ENCODE measurements around the gene SLC25A52. TPM values are rescaled to one million over a fixed set of nuclear protein-coding genes. Genes with fewer than 3 reads are reported as not detected.
"Not testable (repeated sequence)": the region's sequence is repeated elsewhere in the genome, so short reads cannot be mapped to it uniquely, and the experiment has no call there.

The SLC25A52 gene
- total RNA-seq, 2 donors from 2014 or later = not detected

- ATAC-seq = peak; percentile 67 to 70
- intact Hi-C loops (cut with DNase I) = loop anchor here (5.0 to 10.0 kb wide), 3 partner anchors 71 to 234 kb away; no protein-coding TSS in a partner anchor
- peak; percentile 53 for DNase-seq
These were observed 17.1 kb downstream of the SLC25A52 start for GRCh38 chr18:31743600-31743999.

- ATAC-seq = no peak
- intact Hi-C loops (cut with DNase I) = loop anchor here (2.0 to 10.0 kb wide), 4 partner anchors 74 to 236 kb away; no protein-coding TSS in a partner anchor
- DNase-seq = peak; percentile 46
These were observed 19.5 kb downstream of the SLC25A52 start for GRCh38 chr18:31741097-31741735.

GRCh38 chr18:31740180-31740579, 20.5 kb downstream of the SLC25A52 start:
- ATAC-seq (no peak), DNase-seq (no peak)
- intact Hi-C loops (cut with DNase I) = loop anchor here (2.0 to 10.0 kb wide), 4 partner anchors 75 to 237 kb away; no protein-coding TSS in a partner anchor

- intact Hi-C loops (cut with DNase I) = loop anchor here (2.0 to 10.0 kb wide), 4 partner anchors 75 to 238 kb away; no protein-coding TSS in a partner anchor
- ATAC-seq (no peak), DNase-seq (no peak)
These were observed 21.0 kb downstream of the SLC25A52 start for GRCh38 chr18:31739651-31740050.

GRCh38 chr18:31738460-31739407, 21.9 kb downstream of the SLC25A52 start:
- DNase-seq = no peak
- intact Hi-C loops (cut with DNase I) = no loop called here
- ATAC-seq = no peak

- intact Hi-C loops (cut with DNase I) = no loop called here
- DNase-seq (no peak), ATAC-seq (peak in 1 of 2 donors; percentile 23)
These were observed 24.1 kb downstream of the SLC25A52 start for GRCh38 chr18:31736630-31737029.

- ATAC-seq (no peak), DNase-seq (no peak)
- intact Hi-C loops (cut with DNase I) = no loop called here
These were observed 29.1 kb downstream of the SLC25A52 start for GRCh38 chr18:31731628-31732027.

- not testable (repeated sequence) for ATAC-seq, DNase-seq
- intact Hi-C loops (cut with DNase I) = loop anchor here in 1 of 2 donors (10.0 kb wide), 1 partner anchor 174 kb away; no protein-coding TSS in a partner anchor
These were observed 31.5 kb downstream of the SLC25A52 start for GRCh38 chr18:31729196-31729595.

- ATAC-seq (peak; percentile 78 to 84), DNase-seq (peak; percentile 48)
- intact Hi-C loops (cut with DNase I) = loop anchor here (2.0 to 10.0 kb wide), 2 partner anchors 167 to 169 kb away; no protein-coding TSS in a partner anchor
These were observed 36.5 kb downstream of the SLC25A52 start for GRCh38 chr18:31723990-31724711.

GRCh38 chr18:31723639-31723989, 37.1 kb downstream of the SLC25A52 start:
- intact Hi-C loops (cut with DNase I) = loop anchor here (2.0 to 10.0 kb wide), 2 partner anchors 167 to 169 kb away; no protein-coding TSS in a partner anchor
- DNase-seq = no peak

GRCh38 chr18:31722369-31722957, 38.2 kb downstream of the SLC25A52 start:
- peak; percentile 79 for DNase-seq
- peak; percentile 79 to 89 for ATAC-seq
- intact Hi-C loops (cut with DNase I) = loop anchor here (2.0 to 10.0 kb wide), 2 partner anchors 166 to 168 kb away; no protein-coding TSS in a partner anchor

More at GRCh38 chr18:31723639-31723989, 37.1 kb downstream of the SLC25A52 start:
- ATAC-seq = peak in 1 of 2 donors; percentile 6

- intact Hi-C loops (cut with DNase I) = loop anchor here in 1 of 2 donors (10.0 kb wide), 1 partner anchor 167 kb away; no protein-coding TSS in a partner anchor
These were observed 39.1 kb downstream of the SLC25A52 start for GRCh38 chr18:31721601-31722000.

GRCh38 chr18:31720867-31721266, 39.8 kb downstream of the SLC25A52 start:
- ATAC-seq = peak in 1 of 2 donors; percentile 47
- DNase-seq = no peak
- intact Hi-C loops (cut with DNase I) = loop anchor here in 1 of 2 donors (10.0 kb wide), 1 partner anchor 166 kb away; no protein-coding TSS in a partner anchor

More at GRCh38 chr18:31721601-31722000, 39.1 kb downstream of the SLC25A52 start:
- ATAC-seq (no peak), DNase-seq (no peak)

- ATAC-seq (no peak), DNase-seq (no peak)
- intact Hi-C loops (cut with DNase I) = loop anchor here in 1 of 2 donors (10.0 kb wide), 1 partner anchor 165 kb away; no protein-coding TSS in a partner anchor
These were observed 41.2 kb downstream of the SLC25A52 start for GRCh38 chr18:31719363-31720006.

- no peak for ATAC-seq
- DNase-seq = no peak
- intact Hi-C loops (cut with DNase I) = no loop called here
These were observed 42.3 kb downstream of the SLC25A52 start for GRCh38 chr18:31718386-31718785.

GRCh38 chr18:31716362-31716761, 44.3 kb downstream of the SLC25A52 start:
- ATAC-seq (no peak), DNase-seq (no peak)
- intact Hi-C loops (cut with DNase I) = no loop called here

GRCh38 chr18:31711365-31712172, 49.1 kb downstream of the SLC25A52 start:
- DNase-seq (no peak), ATAC-seq (no peak)
- intact Hi-C loops (cut with DNase I) = no loop called here

Measured in left cardiac atrium (tissue), 4 donors.